ENCODE data around the gene CTSZ.

- no peak for TF ChIP-seq TAF1 (IDR thresholded peaks at IDR 0.05; ENCODE audit: borderline replicate concordance, low read depth, low read length)
- TF ChIP-seq POLR2A (IDR thresholded peaks at IDR 0.05; ENCODE audit: low read depth, low read length): no peak
- TF ChIP-seq POLR2AphosphoS5 (IDR thresholded peaks at IDR 0.05; ENCODE audit: low read depth, low read length): no peak
Measured at GRCh38 chr20:58973866-58974265, 33.2 kb downstream of the CTSZ start.

Measured in GM12892 (cell line).